ENCODE data around the gene SORBS1.

The SORBS1 gene

GRCh38 chr10:95530561-95530960 lies 30.6 kb downstream of the SORBS1 start:
- Histone ChIP-seq H3K36me3 (ENCODE audit: low read depth) (no peaks in the 10 kb centered on the region), H3K27ac (ENCODE audit: poor library complexity, severe bottlenecking) (no peak overlapping the region), H3K4me3 (ENCODE audit: severe bottlenecking) (no peak overlapping the region), H3K4me1 (ENCODE audit: insufficient read depth, poor library complexity, severe bottlenecking) (no peaks in the 10 kb centered on the region), H3K9me3 (ENCODE audit: severe bottlenecking) (no peaks in the 10 kb centered on the region), H3K27me3 (ENCODE audit: insufficient read depth, poor library complexity, severe bottlenecking) (no peaks in the 10 kb centered on the region)
- ATAC-seq (ENCODE audit: low read depth), result no peak
- no peak for TF ChIP-seq CTCF (IDR thresholded peaks at IDR 0.05; ENCODE audit: poor library complexity, severe bottlenecking)
- DNase-seq (ENCODE audit: low spot score), result no peak

- Histone ChIP-seq H3K9me3 (ENCODE audit: severe bottlenecking) (no peaks in the 10 kb centered on the region), H3K27me3 (ENCODE audit: insufficient read depth, poor library complexity, severe bottlenecking) (no peaks in the 10 kb centered on the region), H3K36me3 (ENCODE audit: low read depth) (no peaks in the 10 kb centered on the region), H3K4me3 (ENCODE audit: severe bottlenecking) (no peak overlapping the region), H3K27ac (ENCODE audit: poor library complexity, severe bottlenecking) (no peak overlapping the region), H3K4me1 (ENCODE audit: insufficient read depth, poor library complexity, severe bottlenecking) (no peaks in the 10 kb centered on the region)
- ATAC-seq (ENCODE audit: low read depth), result no peak
- no peak for DNase-seq (ENCODE audit: low spot score)
- no peak for TF ChIP-seq CTCF (IDR thresholded peaks at IDR 0.05; ENCODE audit: poor library complexity, severe bottlenecking)
Measured at GRCh38 chr10:95530029-95530428, 31.1 kb downstream of the SORBS1 start.

- ATAC-seq (ENCODE audit: low read depth), result no peak
- H3K27ac ChIP-seq (ENCODE audit: poor library complexity, severe bottlenecking), result no peak overlapping the region
- H3K4me1 ChIP-seq (ENCODE audit: insufficient read depth, poor library complexity, severe bottlenecking), result no peaks in the 10 kb centered on the region
- H3K27me3 ChIP-seq (ENCODE audit: insufficient read depth, poor library complexity, severe bottlenecking), result no peaks in the 10 kb centered on the region
- no peak overlapping the region for H3K4me3 ChIP-seq (ENCODE audit: severe bottlenecking)
- no peak for DNase-seq (ENCODE audit: low spot score)
- no peaks in the 10 kb centered on the region for H3K36me3 ChIP-seq (ENCODE audit: low read depth)
- TF ChIP-seq CTCF (IDR thresholded peaks at IDR 0.05; ENCODE audit: poor library complexity, severe bottlenecking), result no peak
- H3K9me3 ChIP-seq (ENCODE audit: severe bottlenecking), result no peaks in the 10 kb centered on the region
Measured at GRCh38 chr10:95526044-95526443, 35.1 kb downstream of the SORBS1 start.

- Histone ChIP-seq H3K9me3 (ENCODE audit: severe bottlenecking) (no peaks in the 10 kb centered on the region), H3K36me3 (ENCODE audit: low read depth) (no peaks in the 10 kb centered on the region), H3K4me3 (ENCODE audit: severe bottlenecking) (no peak overlapping the region), H3K4me1 (ENCODE audit: insufficient read depth, poor library complexity, severe bottlenecking) (no peaks in the 10 kb centered on the region), H3K27me3 (ENCODE audit: insufficient read depth, poor library complexity, severe bottlenecking) (no peaks in the 10 kb centered on the region), H3K27ac (ENCODE audit: poor library complexity, severe bottlenecking) (no peak overlapping the region)
- no peak for TF ChIP-seq CTCF (IDR thresholded peaks at IDR 0.05; ENCODE audit: poor library complexity, severe bottlenecking)
- DNase-seq (ENCODE audit: low spot score) (no peak), ATAC-seq (ENCODE audit: low read depth) (no peak)
Measured at GRCh38 chr10:95525033-95525418, 36.1 kb downstream of the SORBS1 start.

- Histone ChIP-seq H3K4me1 (ENCODE audit: insufficient read depth, poor library complexity, severe bottlenecking) (no peaks in the 10 kb centered on the region), H3K4me3 (ENCODE audit: severe bottlenecking) (no peak overlapping the region), H3K36me3 (ENCODE audit: low read depth) (no peaks in the 10 kb centered on the region), H3K27me3 (ENCODE audit: insufficient read depth, poor library complexity, severe bottlenecking) (no peaks in the 10 kb centered on the region), H3K27ac (ENCODE audit: poor library complexity, severe bottlenecking) (no peak overlapping the region), H3K9me3 (ENCODE audit: severe bottlenecking) (no peaks in the 10 kb centered on the region)
- ATAC-seq (ENCODE audit: low read depth) (no peak), DNase-seq (ENCODE audit: low spot score) (no peak)
- no peak for TF ChIP-seq CTCF (IDR thresholded peaks at IDR 0.05; ENCODE audit: poor library complexity, severe bottlenecking)
Measured at GRCh38 chr10:95524358-95525032, 36.7 kb downstream of the SORBS1 start.

Measured in RWPE2 (cell line).